PC-3 (cell line): ENCODE data around the gene NEDD4L.

Source experiments
- EZH2 ChIP-seq: fragments of 300-600 bp; sonication (generic); IDR thresholded peaks from one replicate; pipeline ENCODE4 v1.6.1; 2017; ENCODE audit warnings: antibody characterized with exemption, mild to moderate bottlenecking, low read length; ENCODE audit not compliant: unreplicated experiment
- EZH2phosphoT487 ChIP-seq: fragments of 300-600 bp; sonication (generic); IDR thresholded peaks from 2 replicates; pipeline ENCODE4 v1.6.1; 2018; ENCODE audit warnings: mild to moderate bottlenecking, antibody characterized with exemption, low read length, borderline replicate concordance
- TF ChIP-seq, protein P1 (sequence below): fragments of 300-600 bp; sonication (generic); conservative IDR thresholded peaks from 2 replicates; pipeline ENCODE4 v1.5.1; 2017; ENCODE audit warnings: antibody characterized with exemption, low read depth, mild to moderate bottlenecking, low read length

- TF ChIP-seq EZH2 (no peak), EZH2phosphoT487 (no peak)
- TF ChIP-seq, protein P1, sequence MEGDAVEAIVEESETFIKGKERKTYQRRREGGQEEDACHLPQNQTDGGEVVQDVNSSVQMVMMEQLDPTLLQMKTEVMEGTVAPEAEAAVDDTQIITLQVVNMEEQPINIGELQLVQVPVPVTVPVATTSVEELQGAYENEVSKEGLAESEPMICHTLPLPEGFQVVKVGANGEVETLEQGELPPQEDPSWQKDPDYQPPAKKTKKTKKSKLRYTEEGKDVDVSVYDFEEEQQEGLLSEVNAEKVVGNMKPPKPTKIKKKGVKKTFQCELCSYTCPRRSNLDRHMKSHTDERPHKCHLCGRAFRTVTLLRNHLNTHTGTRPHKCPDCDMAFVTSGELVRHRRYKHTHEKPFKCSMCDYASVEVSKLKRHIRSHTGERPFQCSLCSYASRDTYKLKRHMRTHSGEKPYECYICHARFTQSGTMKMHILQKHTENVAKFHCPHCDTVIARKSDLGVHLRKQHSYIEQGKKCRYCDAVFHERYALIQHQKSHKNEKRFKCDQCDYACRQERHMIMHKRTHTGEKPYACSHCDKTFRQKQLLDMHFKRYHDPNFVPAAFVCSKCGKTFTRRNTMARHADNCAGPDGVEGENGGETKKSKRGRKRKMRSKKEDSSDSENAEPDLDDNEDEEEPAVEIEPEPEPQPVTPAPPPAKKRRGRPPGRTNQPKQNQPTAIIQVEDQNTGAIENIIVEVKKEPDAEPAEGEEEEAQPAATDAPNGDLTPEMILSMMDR = no peak
Observed at GRCh38 chr18:58157237-58157636, 113.2 kb downstream of the NEDD4L start.
